ENCODE results near the gene SIK3.

The SIK3 gene

DNA sequence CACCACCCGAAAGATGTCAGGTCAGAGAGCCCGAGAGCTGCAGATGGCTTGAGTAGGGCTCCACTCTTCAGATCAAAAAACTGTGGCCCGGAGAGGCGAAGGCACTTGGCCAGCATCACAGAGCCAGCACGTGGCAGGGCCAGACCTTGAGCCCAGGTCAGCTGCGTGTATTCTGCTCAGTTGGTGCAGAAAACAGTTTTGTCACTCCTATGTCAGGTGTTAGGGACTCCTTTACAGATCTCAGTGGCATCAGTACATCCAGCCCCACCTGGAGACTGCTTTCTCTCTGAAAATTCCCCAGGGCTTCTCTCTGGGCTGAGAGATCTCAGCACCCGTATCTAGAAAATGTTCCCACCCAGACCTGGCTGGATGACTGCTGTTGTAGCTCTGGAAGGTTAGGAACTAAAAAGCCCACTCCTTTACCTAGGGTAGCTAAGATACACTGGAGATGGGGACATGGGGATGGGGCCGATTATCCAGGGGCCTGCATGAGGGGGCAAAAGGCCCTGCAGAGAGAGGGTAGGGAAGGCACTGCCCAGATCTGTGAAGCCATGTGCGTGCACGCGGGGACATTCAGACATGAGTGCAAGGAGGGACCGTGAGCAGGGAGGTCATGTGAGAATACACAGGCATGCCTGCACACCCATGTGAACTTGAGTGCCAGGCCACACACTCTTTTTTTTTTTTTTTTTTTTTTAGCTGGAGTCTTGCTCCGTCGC, 264.3 kb downstream of the SIK3 start:
- TF ChIP-seq, protein P1, sequence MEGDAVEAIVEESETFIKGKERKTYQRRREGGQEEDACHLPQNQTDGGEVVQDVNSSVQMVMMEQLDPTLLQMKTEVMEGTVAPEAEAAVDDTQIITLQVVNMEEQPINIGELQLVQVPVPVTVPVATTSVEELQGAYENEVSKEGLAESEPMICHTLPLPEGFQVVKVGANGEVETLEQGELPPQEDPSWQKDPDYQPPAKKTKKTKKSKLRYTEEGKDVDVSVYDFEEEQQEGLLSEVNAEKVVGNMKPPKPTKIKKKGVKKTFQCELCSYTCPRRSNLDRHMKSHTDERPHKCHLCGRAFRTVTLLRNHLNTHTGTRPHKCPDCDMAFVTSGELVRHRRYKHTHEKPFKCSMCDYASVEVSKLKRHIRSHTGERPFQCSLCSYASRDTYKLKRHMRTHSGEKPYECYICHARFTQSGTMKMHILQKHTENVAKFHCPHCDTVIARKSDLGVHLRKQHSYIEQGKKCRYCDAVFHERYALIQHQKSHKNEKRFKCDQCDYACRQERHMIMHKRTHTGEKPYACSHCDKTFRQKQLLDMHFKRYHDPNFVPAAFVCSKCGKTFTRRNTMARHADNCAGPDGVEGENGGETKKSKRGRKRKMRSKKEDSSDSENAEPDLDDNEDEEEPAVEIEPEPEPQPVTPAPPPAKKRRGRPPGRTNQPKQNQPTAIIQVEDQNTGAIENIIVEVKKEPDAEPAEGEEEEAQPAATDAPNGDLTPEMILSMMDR (conservative IDR thresholded peaks at IDR 0.05; ENCODE audit: low read depth, low read length) = no peak
- H3K4me3 ChIP-seq (ENCODE audit: low read depth, low read length) = no peak overlapping the region
- DNase-seq (ENCODE audit: low read depth) = no peak

DNA sequence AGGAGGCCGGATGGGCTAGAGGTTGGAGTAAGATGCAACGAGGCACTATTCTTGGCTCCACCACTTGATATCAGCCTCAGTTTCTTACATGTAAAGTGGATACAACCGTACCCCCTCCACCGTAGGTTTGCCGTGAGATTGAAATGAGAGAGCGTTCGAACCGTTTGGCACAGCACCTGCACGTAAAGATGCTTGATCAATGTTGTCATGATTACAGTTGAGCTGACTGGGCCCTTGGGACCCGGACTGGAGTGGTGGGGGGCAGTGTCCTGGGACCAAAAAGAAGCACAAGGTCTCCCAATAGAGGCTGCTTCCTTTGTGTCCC, 264.8 kb downstream of the SIK3 start:
- DNase-seq (ENCODE audit: low read depth) = no peak
- H3K4me3 ChIP-seq (ENCODE audit: low read depth, low read length) = no peak overlapping the region
- TF ChIP-seq, protein P1 (conservative IDR thresholded peaks at IDR 0.05; ENCODE audit: low read depth, low read length) = no peak

DNA sequence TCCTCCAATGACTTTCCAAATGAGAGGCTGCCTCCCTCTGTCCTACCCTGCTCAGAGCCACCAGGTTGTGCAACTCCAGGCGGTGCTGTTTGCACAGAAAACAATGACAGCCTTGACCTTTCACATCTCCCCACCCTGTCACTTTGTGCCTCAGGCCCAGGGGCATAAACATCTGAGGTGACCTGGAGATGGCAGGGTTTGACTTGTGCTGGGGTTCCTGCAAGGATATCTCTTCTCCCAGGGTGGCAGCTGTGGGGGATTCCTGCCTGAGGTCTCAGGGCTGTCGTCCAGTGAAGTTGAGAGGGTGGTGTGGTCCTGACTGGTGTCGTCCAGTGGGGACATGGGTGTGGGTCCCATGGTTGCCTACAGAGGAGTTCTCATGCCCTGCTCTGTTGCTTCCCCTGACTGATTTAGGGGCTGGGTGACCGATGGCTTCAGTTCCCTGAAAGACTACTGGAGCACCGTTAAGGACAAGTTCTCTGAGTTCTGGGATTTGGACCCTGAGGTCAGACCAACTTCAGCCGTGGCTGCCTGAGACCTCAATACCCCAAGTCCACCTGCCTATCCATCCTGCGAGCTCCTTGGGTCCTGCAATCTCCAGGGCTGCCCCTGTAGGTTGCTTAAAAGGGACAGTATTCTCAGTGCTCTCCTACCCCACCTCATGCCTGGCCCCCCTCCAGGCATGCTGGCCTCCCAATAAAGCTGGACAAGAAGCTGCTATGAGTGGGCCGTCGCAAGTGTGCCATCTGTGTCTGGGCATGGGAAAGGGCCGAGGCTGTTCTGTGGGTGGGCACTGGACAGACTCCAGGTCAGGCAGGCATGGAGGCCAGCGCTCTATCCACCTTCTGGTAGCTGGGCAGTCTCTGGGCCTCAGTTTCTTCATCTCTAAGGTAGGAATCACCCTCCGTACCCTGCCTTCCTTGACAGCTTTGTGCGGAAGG, 265.6 kb downstream of the SIK3 start:
- no peak overlapping the region for H3K4me3 ChIP-seq (ENCODE audit: low read depth, low read length)
- TF ChIP-seq, protein P1 (conservative IDR thresholded peaks at IDR 0.05; ENCODE audit: low read depth, low read length) = no peak
- DNase-seq (ENCODE audit: low read depth) = no peak

DNA sequence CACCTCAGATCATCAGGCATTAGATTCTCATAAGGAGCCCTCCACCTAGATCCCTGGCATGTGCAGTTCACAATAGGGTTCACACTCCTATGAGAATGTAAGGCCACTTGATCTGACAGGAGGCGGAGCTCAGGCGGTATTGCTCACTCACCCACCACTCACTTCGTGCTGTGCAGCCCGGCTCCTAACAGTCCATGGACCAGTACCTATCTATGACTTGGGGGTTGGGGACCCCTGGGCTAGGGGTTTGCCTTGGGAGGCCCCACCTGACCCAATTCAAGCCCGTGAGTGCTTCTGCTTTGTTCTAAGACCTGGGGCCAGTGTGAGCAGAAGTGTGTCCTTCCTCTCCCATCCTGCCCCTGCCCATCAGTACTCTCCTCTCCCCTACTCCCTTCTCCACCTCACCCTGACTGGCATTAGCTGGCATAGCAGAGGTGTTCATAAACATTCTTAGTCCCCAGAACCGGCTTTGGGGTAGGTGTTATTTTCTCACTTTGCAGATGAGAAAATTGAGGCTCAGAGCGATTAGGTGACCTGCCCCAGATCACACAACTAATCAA, 266.4 kb downstream of the SIK3 start:
- H3K4me3 ChIP-seq (ENCODE audit: low read depth, low read length) = no peak overlapping the region
- DNase-seq (ENCODE audit: low read depth) = no peak
- TF ChIP-seq, protein P1 (conservative IDR thresholded peaks at IDR 0.05; ENCODE audit: low read depth, low read length) = no peak

DNA sequence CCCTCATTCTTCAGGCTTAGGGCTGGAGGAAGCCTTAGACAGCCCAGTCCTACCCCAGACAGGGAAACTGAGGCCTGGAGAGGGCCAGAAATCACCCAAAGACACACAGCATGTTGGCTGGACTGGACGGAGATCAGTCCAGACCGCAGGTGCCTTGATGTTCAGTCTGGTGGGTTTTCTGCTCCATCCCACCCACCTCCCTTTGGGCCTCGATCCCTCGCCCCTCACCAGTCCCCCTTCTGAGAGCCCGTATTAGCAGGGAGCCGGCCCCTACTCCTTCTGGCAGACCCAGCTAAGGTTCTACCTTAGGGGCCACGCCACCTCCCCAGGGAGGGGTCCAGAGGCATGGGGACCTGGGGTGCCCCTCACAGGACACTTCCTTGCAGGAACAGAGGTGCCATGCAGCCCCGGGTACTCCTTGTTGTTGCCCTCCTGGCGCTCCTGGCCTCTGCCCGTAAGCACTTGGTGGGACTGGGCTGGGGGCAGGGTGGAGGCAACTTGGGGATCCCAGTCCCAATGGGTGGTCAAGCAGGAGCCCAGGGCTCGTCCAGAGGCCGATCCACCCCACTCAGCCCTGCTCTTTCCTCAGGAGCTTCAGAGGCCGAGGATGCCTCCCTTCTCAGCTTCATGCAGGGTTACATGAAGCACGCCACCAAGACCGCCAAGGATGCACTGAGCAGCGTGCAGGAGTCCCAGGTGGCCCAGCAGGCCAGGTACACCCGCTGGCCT, 267.9 kb downstream of the SIK3 start:
- TF ChIP-seq, protein P1 (conservative IDR thresholded peaks at IDR 0.05; ENCODE audit: low read depth, low read length) = no peak
- no peak overlapping the region for H3K4me3 ChIP-seq (ENCODE audit: low read depth, low read length)
- no peak for DNase-seq (ENCODE audit: low read depth)

DNA sequence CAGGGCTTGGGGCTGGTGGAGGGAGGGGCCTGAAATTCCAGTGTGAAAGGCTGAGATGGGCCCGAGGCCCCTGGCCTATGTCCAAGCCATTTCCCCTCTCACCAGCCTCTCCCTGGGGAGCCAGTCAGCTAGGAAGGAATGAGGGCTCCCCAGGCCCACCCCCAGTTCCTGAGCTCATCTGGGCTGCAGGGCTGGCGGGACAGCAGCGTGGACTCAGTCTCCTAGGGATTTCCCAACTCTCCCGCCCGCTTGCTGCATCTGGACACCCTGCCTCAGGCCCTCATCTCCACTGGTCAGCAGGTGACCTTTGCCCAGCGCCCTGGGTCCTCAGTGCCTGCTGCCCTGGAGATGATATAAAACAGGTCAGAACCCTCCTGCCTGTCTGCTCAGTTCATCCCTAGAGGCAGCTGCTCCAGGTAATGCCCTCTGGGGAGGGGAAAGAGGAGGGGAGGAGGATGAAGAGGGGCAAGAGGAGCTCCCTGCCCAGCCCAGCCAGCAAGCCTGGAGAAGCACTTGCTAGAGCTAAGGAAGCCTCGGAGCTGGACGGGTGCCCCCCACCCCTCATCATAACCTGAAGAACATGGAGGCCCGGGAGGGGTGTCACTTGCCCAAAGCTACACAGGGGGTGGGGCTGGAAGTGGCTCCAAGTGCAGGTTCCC, 268.6 kb downstream of the SIK3 start, which contains the start of gene APOC3:
APOC3 (plus strand) TSS at position 383 of the 659 bp plus-strand sequence. CDS start 676 bp downstream, outside the sequence.
- TF ChIP-seq, protein P1 (conservative IDR thresholded peaks at IDR 0.05; ENCODE audit: low read depth, low read length) = no peak

More for the DNA sequence above, 268.6 kb downstream of the SIK3 start, which contains the start of gene APOC3:
- DNase-seq (ENCODE audit: low read depth) = peak; percentile 41
- H3K4me3 ChIP-seq (ENCODE audit: low read depth, low read length) = no peak within 1 kb of the TSS
